Choroid plexus epithelial cell (primary cell): ENCODE results near the gene CCDC89.

Source experiments
- DNase-seq: peaks from one replicate; pipeline ENCODE4 v3.0.0-alpha.2; 2010; ENCODE audit warnings: low read depth
- H3K4me3 ChIP-seq: 2 replicates; pipeline ENCODE4 v1.5.1; 2011; ENCODE audit warnings: low read depth, mild to moderate bottlenecking, control low read depth, low read length, moderate library complexity
- CTCF ChIP-seq: conservative IDR thresholded peaks from 2 replicates; pipeline ENCODE4 v1.5.1; 2011; ENCODE audit warnings: low read depth, mild to moderate bottlenecking, control low read depth, inconsistent platforms, low read length, moderate library complexity

The CCDC89 gene

GRCh38 chr11:85709941-85710702 lies 24.1 kb upstream of the CCDC89 start:
- DNase-seq, result no peak
- H3K4me3 ChIP-seq, result no peak overlapping the region
- TF ChIP-seq CTCF, result no peak

GRCh38 chr11:85705800-85706199 lies 19.8 kb upstream of the CCDC89 start:
- no peak for TF ChIP-seq CTCF
- DNase-seq, result no peak
- H3K4me3 ChIP-seq, result no peak overlapping the region

GRCh38 chr11:85704967-85705366 lies 19.0 kb upstream of the CCDC89 start:
- DNase-seq, result no peak
- no peak overlapping the region for H3K4me3 ChIP-seq
- no peak for TF ChIP-seq CTCF

- H3K4me3 ChIP-seq, result no peak overlapping the region
- TF ChIP-seq CTCF, result no peak
- no peak for DNase-seq
Measured at GRCh38 chr11:85699957-85700741, 14.2 kb upstream of the CCDC89 start.

GRCh38 chr11:85698195-85698594 lies 12.2 kb upstream of the CCDC89 start:
- DNase-seq, result no peak
- TF ChIP-seq CTCF, result no peak
- H3K4me3 ChIP-seq, result no peak overlapping the region

GRCh38 chr11:85697747-85698146 lies 11.8 kb upstream of the CCDC89 start:
- DNase-seq, result no peak
- no peak for TF ChIP-seq CTCF
- no peak overlapping the region for H3K4me3 ChIP-seq
